Liver (tissue), 9 donors: ENCODE data around the gene MAP3K8. TPM values are rescaled to one million over a fixed set of nuclear protein-coding genes. Genes with fewer than 3 reads are reported as not detected.
A peak's percentile ranks its signal among the peaks of the same experiment; 100 is the strongest.

ENCODE experiments used
- DNase-seq: peaks from one replicate; pipeline ENCODE4 v3.0.0-alpha.2; 2017; ENCODE audit warnings: low spot score
- H3K27ac ChIP-seq, 2 donors: one replicate each; pipeline ENCODE4 v1.7.0; 2013; ENCODE audit warnings: inconsistent platforms in 2 of 2, low read length in 2 of 2, control low read depth in 1 of 2, low read depth in 1 of 2, mild to moderate bottlenecking in 1 of 2
- H3K27me3 ChIP-seq, 4 donors: one replicate each; pipeline versions ENCODE4 v1.6.1 to v1.7.0; 2013; ENCODE audit warnings: low read length in 3 of 4, inconsistent platforms in 1 of 4, mild to moderate bottlenecking in 1 of 4, moderate library complexity in 1 of 4; ENCODE audit not compliant: control insufficient read depth in 4 of 4, insufficient read depth in 4 of 4
- H3K36me3 ChIP-seq, 4 donors: one replicate each; pipeline versions ENCODE4 v1.6.1 to v1.7.0; 2013; ENCODE audit warnings: low read length in 3 of 4, mild to moderate bottlenecking in 3 of 4, low read depth in 1 of 4, moderate library complexity in 1 of 4; ENCODE audit not compliant: control insufficient read depth in 4 of 4, insufficient read depth in 3 of 4
- H3K4me1 ChIP-seq, 4 donors: one replicate each; pipeline versions ENCODE4 v1.6.1 to v1.7.0; 2013; ENCODE audit warnings: low read length in 3 of 4, mild to moderate bottlenecking in 3 of 4, moderate library complexity in 1 of 4; ENCODE audit not compliant: control insufficient read depth in 4 of 4, insufficient read depth in 4 of 4
- H3K4me3 ChIP-seq, 3 donors: one replicate each; pipeline versions ENCODE4 v1.6.1 to v1.7.0; 2013; ENCODE audit warnings: low read length in 3 of 3, control low read depth in 1 of 3, low read depth in 1 of 3, mild to moderate bottlenecking in 1 of 3
- H3K9ac ChIP-seq, 2 donors: one replicate each; pipeline ENCODE4 v1.7.0; 2013; ENCODE audit warnings: low read length in 2 of 2, mild to moderate bottlenecking in 2 of 2, moderate library complexity in 2 of 2, control low read depth in 1 of 2, low read depth in 1 of 2
- H3K9me3 ChIP-seq, 4 donors: one replicate each; pipeline versions ENCODE4 v1.6.1 to v1.7.0; 2013; ENCODE audit warnings: low read length in 3 of 4; ENCODE audit not compliant: control insufficient read depth in 4 of 4
- CTCF ChIP-seq: fragments of 150-350 bp; IDR thresholded peaks from 2 replicates; pipeline ENCODE4 v1.5.1; 2017; ENCODE audit warnings: improper control_type of control experiment, low read depth, low read length; ENCODE audit not compliant: missing input control
- EGR1 ChIP-seq, 2 donors: IDR thresholded peaks; 2 replicates each; pipeline ENCODE4 v1.6.1; 2016 to 2018; ENCODE audit warnings: antibody characterized with exemption in 2 of 2, low read depth in 2 of 2
- FOXA1 ChIP-seq: IDR thresholded peaks from 2 replicates; pipeline ENCODE4 v1.6.1; 2016; ENCODE audit warnings: antibody characterized with exemption
- FOXA2 ChIP-seq: IDR thresholded peaks from 2 replicates; pipeline ENCODE4 v1.6.1; 2016; ENCODE audit warnings: antibody characterized with exemption
- GABPA ChIP-seq, 2 donors: IDR thresholded peaks in 1 of 2; conservative IDR thresholded peaks in 1 of 2; 2 replicates each; pipeline ENCODE4 v1.6.1; 2016; ENCODE audit warnings: antibody characterized with exemption in 2 of 2, mild to moderate bottlenecking in 1 of 2, moderate library complexity in 1 of 2
- RAD21 ChIP-seq, 2 donors: IDR thresholded peaks; 2 replicates each; pipeline ENCODE4 v1.6.1; 2016; ENCODE audit warnings: antibody characterized with exemption in 2 of 2, mild to moderate bottlenecking in 2 of 2
- RXRA ChIP-seq, 2 donors: IDR thresholded peaks; 2 replicates each; pipeline ENCODE4 v1.6.1; 2017 to 2018; ENCODE audit warnings: antibody characterized with exemption in 2 of 2, mild to moderate bottlenecking in 1 of 2
- SP1 ChIP-seq: IDR thresholded peaks from 2 replicates; pipeline ENCODE4 v1.6.1; 2018; ENCODE audit warnings: antibody characterized with exemption, mild to moderate bottlenecking
- TAF1 ChIP-seq: conservative IDR thresholded peaks from 2 replicates; pipeline ENCODE4 v1.6.1; 2016; ENCODE audit warnings: antibody characterized with exemption, mild to moderate bottlenecking
- YY1 ChIP-seq: IDR thresholded peaks from 2 replicates; pipeline ENCODE4 v1.6.1; 2016; ENCODE audit warnings: antibody characterized with exemption, mild to moderate bottlenecking
- ZBTB33 ChIP-seq: IDR thresholded peaks from 2 replicates; pipeline ENCODE4 v1.6.1; 2016; ENCODE audit warnings: antibody characterized with exemption
- WGBS: extraction: QIAGEN DNeasy Blood & Tissue Kit; methylation state at CpG from one replicate; pipeline ENCODE4 v1.1.7; 2013; 5-methylcytosine and 5-hydroxymethylcytosine counted together
- polyA plus RNA-seq, 2 donors: library from polyadenylated mRNA; stranded (reverse) in 1 of 2; unstranded in 1 of 2; fragments of 200-250 nt in 1 of 2; fragments of >200 nt in 1 of 2; fragmentation: Nextera tagmentation in 1 of 2; extraction: Ambion mirVana in 1 of 2; gene quantifications; one replicate each; pipeline versions ENCODE4 v1.2.1 to v1.2.3, GENCODE V29; 2013 to 2015
- total RNA-seq, 2 donors: library from RNA; depleted of rRNA; stranded (reverse); fragments of >200 nt; gene quantifications; one replicate each; pipeline ENCODE4 v1.2.3, GENCODE V29; 2014
- TF ChIP-seq, protein P1 (sequence below): IDR thresholded peaks from 2 replicates; pipeline ENCODE4 v1.6.1; 2016; ENCODE audit warnings: antibody characterized with exemption
- donor health status: healthy.
- donor health status: healthy.
- donor health status: healthy.
- donor health status: healthy.
- donor health status: healthy.

MAP3K8 gene
- total and polyA plus RNA-seq, 4 donors: 2.1 to 11.4 (median 6.1) TPM

- H3K4me3 ChIP-seq: no peak overlapping the region
- 70% methylated on average over 3 of the region's 3 CpGs for WGBS
- no peak for DNase-seq
These were observed 43.8 kb upstream of the MAP3K8 start for GRCh38 chr10:30390207-30390606.

DNA sequence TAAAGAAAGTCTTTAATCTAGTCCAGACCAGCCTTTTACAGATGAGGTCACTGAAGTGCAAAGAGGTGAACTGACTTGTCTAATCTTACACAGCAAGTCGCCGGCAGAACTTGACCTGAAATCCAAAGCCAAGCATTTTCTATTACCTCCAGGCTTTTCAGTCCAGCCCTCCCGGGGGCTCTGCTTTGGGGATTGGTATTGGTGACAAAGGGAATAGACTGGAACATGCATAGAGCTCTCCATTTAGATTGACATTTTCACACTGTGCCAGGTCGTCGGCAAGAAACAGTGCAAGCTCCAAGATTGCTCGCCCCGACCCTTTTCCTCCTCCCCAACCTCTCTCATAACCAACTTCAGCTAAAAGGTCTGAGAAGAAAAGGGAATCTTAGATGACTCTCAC lies 42.7 kb upstream of the MAP3K8 start:
- Histone ChIP-seq H3K36me3 (no peaks in the 10 kb centered on the region), H3K4me1 (peaks cover 0 to 7% (median 1%) of the 10 kb centered on the region in 4 donors), H3K9ac (no peak overlapping the region), H3K27ac (no peak overlapping the region), H3K4me3 (no peak overlapping the region), H3K27me3 (no peaks in the 10 kb centered on the region), H3K9me3 (no peaks in the 10 kb centered on the region)
- TF ChIP-seq, protein P1, sequence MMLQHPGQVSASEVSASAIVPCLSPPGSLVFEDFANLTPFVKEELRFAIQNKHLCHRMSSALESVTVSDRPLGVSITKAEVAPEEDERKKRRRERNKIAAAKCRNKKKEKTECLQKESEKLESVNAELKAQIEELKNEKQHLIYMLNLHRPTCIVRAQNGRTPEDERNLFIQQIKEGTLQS: no peak
- TF ChIP-seq SP1: no peak
- TF ChIP-seq FOXA2: no peak
- TF ChIP-seq EGR1 (IDR thresholded peaks at IDR 0.05; ENCODE audit: low read depth in 2 of 2): no peak
- TF ChIP-seq FOXA1: no peak
- TF ChIP-seq TAF1: no peak
- no peak for TF ChIP-seq GABPA (IDR thresholded peaks at IDR 0.05 in 1 of 2, conservative IDR thresholded peaks at IDR 0.05 in 1 of 2)
- 86% methylated on average over 7 of the region's 7 CpGs for WGBS
- DNase-seq: no peak

More at GRCh38 chr10:30390207-30390606, 43.8 kb upstream of the MAP3K8 start:
- TF ChIP-seq ZBTB33: no peak
- no peak for TF ChIP-seq EGR1 (IDR thresholded peaks at IDR 0.05; ENCODE audit: low read depth in 2 of 2)
- TF ChIP-seq, protein P1: no peak
- TF ChIP-seq YY1: no peak
- Histone ChIP-seq H3K9me3 (no peaks in the 10 kb centered on the region), H3K27ac (no peak overlapping the region), H3K9ac (no peak overlapping the region), H3K4me1 (peaks cover 0 to 7% (median 1%) of the 10 kb centered on the region in 4 donors), H3K27me3 (no peaks in the 10 kb centered on the region), H3K36me3 (no peaks in the 10 kb centered on the region)

- no peak overlapping the region for H3K4me3 ChIP-seq
- H3K27ac ChIP-seq: no peak overlapping the region
- H3K9me3 ChIP-seq: no peaks in the 10 kb centered on the region
- H3K4me1 ChIP-seq: peaks cover 0 to 7% (median 1%) of the 10 kb centered on the region in 4 donors
- TF ChIP-seq RAD21 (IDR thresholded peaks at IDR 0.05) (peak; percentile 92 to 97), CTCF (peak; percentile 88), RXRA (IDR thresholded peaks at IDR 0.05) (no peak)
- 9% methylated on average over 17 of the region's 17 CpGs for WGBS
- no peaks in the 10 kb centered on the region for H3K36me3 ChIP-seq
- no peaks in the 10 kb centered on the region for H3K27me3 ChIP-seq
- peak; percentile 75 for DNase-seq
- no peak overlapping the region for H3K9ac ChIP-seq
These were observed 41.4 kb upstream of the MAP3K8 start for GRCh38 chr10:30392564-30392990.
